ENCODE data around the gene NPC2.
"Not testable (repeated sequence)": the region's sequence is repeated elsewhere in the genome, so short reads cannot be mapped to it uniquely, and the experiment has no call there.

Gene NPC2

GRCh38 chr14:74469548-74470518 lies 23.3 kb downstream of the NPC2 start:
- DNase-seq (ENCODE audit: low read depth): no peak

- no peak for DNase-seq (ENCODE audit: low read depth)
These were observed 24.6 kb downstream of the NPC2 start for GRCh38 chr14:74468513-74468912.

- no peak for DNase-seq (ENCODE audit: low read depth)
These were observed 27.8 kb downstream of the NPC2 start for GRCh38 chr14:74465335-74465734.

GRCh38 chr14:74464785-74465184 lies 28.3 kb downstream of the NPC2 start:
- DNase-seq (ENCODE audit: low read depth): no peak

GRCh38 chr14:74463697-74464096 lies 29.4 kb downstream of the NPC2 start:
- DNase-seq (ENCODE audit: low read depth): no peak

- no peak for DNase-seq (ENCODE audit: low read depth)
These were observed 30.1 kb downstream of the NPC2 start for GRCh38 chr14:74462993-74463392.

- no peak for DNase-seq (ENCODE audit: low read depth)
These were observed 33.1 kb downstream of the NPC2 start for GRCh38 chr14:74459976-74460375.

- peak; percentile 46 for DNase-seq (ENCODE audit: low read depth)
These were observed 33.7 kb downstream of the NPC2 start for GRCh38 chr14:74459289-74459946.

- no peak for DNase-seq (ENCODE audit: low read depth)
These were observed 35.6 kb downstream of the NPC2 start for GRCh38 chr14:74457565-74457895.

GRCh38 chr14:74456684-74457564 lies 36.2 kb downstream of the NPC2 start:
- no peak for DNase-seq (ENCODE audit: low read depth)

GRCh38 chr14:74454397-74454796 lies 38.7 kb downstream of the NPC2 start:
- DNase-seq (ENCODE audit: low read depth): not testable (repeated sequence)

GRCh38 chr14:74444866-74445265 lies 48.2 kb downstream of the NPC2 start:
- DNase-seq (ENCODE audit: low read depth): no peak

GRCh38 chr14:74442757-74443156 lies 50.3 kb downstream of the NPC2 start:
- no peak for DNase-seq (ENCODE audit: low read depth)

- DNase-seq (ENCODE audit: low read depth): no peak
These were observed 52.0 kb downstream of the NPC2 start for GRCh38 chr14:74441113-74441512.

GRCh38 chr14:74438351-74438915 lies 54.7 kb downstream of the NPC2 start:
- DNase-seq (ENCODE audit: low read depth): no peak

GRCh38 chr14:74437496-74438053 lies 55.5 kb downstream of the NPC2 start:
- no peak for DNase-seq (ENCODE audit: low read depth)

- no peak for DNase-seq (ENCODE audit: low read depth)
These were observed 58.8 kb downstream of the NPC2 start for GRCh38 chr14:74434294-74434693.

- DNase-seq (ENCODE audit: low read depth): no peak
These were observed 63.1 kb downstream of the NPC2 start for GRCh38 chr14:74429991-74430390.
